SK-N-SH (cell line): ENCODE data around the gene TEX19. TPM values are rescaled to one million over a fixed set of nuclear protein-coding genes. Genes with fewer than 3 reads are reported as not detected.

Source experiments
- CTCF ChIA-PET: fragments of 300-600, 350-600 bp; formaldehyde crosslinking; extraction: SDS; loops from one replicate; lab custom pipeline; 2021; lab: Yijun Ruan, JAX
- POLR2A ChIA-PET: fragments of 350-600 bp; sonication (Branson Sonifier 250); formaldehyde crosslinking; extraction: SDS; loops from one replicate; lab custom pipeline; 2020; ENCODE audit warnings: antibody characterized with exemption, inconsistent platforms; lab: Yijun Ruan, JAX
- DNase-seq: peaks from one replicate; pipeline ENCODE4 v3.0.0; 2012
- H2AFZ ChIP-seq: fragments of 200-600 bp; sonication (generic); 2 replicates; pipeline ENCODE4 v1.8.1; 2016; ENCODE audit warnings: antibody characterized with exemption, mild to moderate bottlenecking, low read depth
- H3F3A ChIP-seq: fragments of 200-600 bp; sonication (generic); replicated peaks from 2 replicates; pipeline ENCODE3; 2016; ENCODE audit warnings: antibody characterized with exemption, mild to moderate bottlenecking; ENCODE audit not compliant: insufficient read depth
- H3K27ac ChIP-seq, 2 experiments: fragments of 200-500 bp in 1 of 2; fragments of 200-600 bp in 1 of 2; sonication (Bioruptor generic) in 1 of 2; sonication (generic), shearing (Covaris generic) in 1 of 2; 2 replicates each; pipeline versions ENCODE4 v1.5.1 to v1.6.1; 2014 to 2016; ENCODE audit warnings: low read depth in 2 of 2, inconsistent platforms in 1 of 2, low read length in 1 of 2, mild to moderate bottlenecking in 1 of 2, mixed read lengths in 1 of 2
- H3K27me3 ChIP-seq: fragments of 200-600 bp; sonication (generic), shearing (Covaris generic); 2 replicates; pipeline ENCODE4 v1.6.1; 2016; ENCODE audit warnings: mixed run types; ENCODE audit not compliant: insufficient read depth
- H3K36me3 ChIP-seq, 2 experiments: fragments of 200-500 bp in 1 of 2; fragments of 200-600 bp in 1 of 2; sonication (Bioruptor generic) in 1 of 2; sonication (generic) in 1 of 2; replicated peaks in 1 of 2; 2 replicates each; pipeline versions ENCODE3 to v1.5.1; 2014 to 2016; ENCODE audit warnings: low read length in 1 of 2, mild to moderate bottlenecking in 1 of 2; ENCODE audit not compliant: insufficient read depth in 2 of 2, control insufficient read depth in 1 of 2
- H3K4me1 ChIP-seq, 2 experiments: fragments of 200-500 bp in 1 of 2; fragments of 200-600 bp in 1 of 2; sonication (Bioruptor generic) in 1 of 2; sonication (generic), shearing (Covaris generic) in 1 of 2; 2 replicates each; pipeline versions ENCODE4 v1.5.1 to v1.6.1; 2014 to 2016; ENCODE audit warnings: low read depth in 1 of 2, low read length in 1 of 2, mixed run types in 1 of 2; ENCODE audit not compliant: insufficient read depth in 2 of 2, control insufficient read depth in 1 of 2
- H3K4me2 ChIP-seq: fragments of 200-600 bp; sonication (generic), shearing (Covaris generic); 2 replicates; pipeline ENCODE4 v1.6.1; 2017; ENCODE audit warnings: mixed run types
- H3K4me3 ChIP-seq, 2 experiments: fragments of 200-500 bp in 1 of 2; fragments of 200-600 bp in 1 of 2; sonication (Bioruptor generic) in 1 of 2; sonication (generic), shearing (Covaris generic) in 1 of 2; 2 replicates each; pipeline versions ENCODE4 v1.5.1 to v1.8.1; 2014 to 2016; ENCODE audit warnings: low read depth in 2 of 2, inconsistent platforms in 1 of 2, low read length in 1 of 2, mild to moderate bottlenecking in 1 of 2, mixed read lengths in 1 of 2, moderate library complexity in 1 of 2
- H3K79me2 ChIP-seq: fragments of 200-600 bp; sonication (generic); 2 replicates; pipeline ENCODE4 v1.8.1; 2017; ENCODE audit warnings: mild to moderate bottlenecking; ENCODE audit not compliant: insufficient read depth
- H3K9ac ChIP-seq: fragments of 200-600 bp; sonication (generic); 2 replicates; pipeline ENCODE4 v1.6.1; 2017; ENCODE audit warnings: mixed run types
- H3K9me2 ChIP-seq: fragments of 200-600 bp; sonication (generic); 2 replicates; pipeline ENCODE4 v1.6.1; 2017; ENCODE audit warnings: mixed run types
- H3K9me3 ChIP-seq: fragments of 200-600 bp; sonication (generic); 2 replicates; pipeline ENCODE4 v1.6.1; 2017; ENCODE audit warnings: mixed run types, mild to moderate bottlenecking, moderate library complexity
- H4K20me1 ChIP-seq: fragments of 200-600 bp; sonication (generic); 2 replicates; pipeline ENCODE4 v1.6.1; 2017; ENCODE audit warnings: mild to moderate bottlenecking, mixed run types; ENCODE audit not compliant: insufficient read depth
- CHD2 ChIP-seq: fragments of 150-350 bp; IDR thresholded peaks from 2 replicates; pipeline ENCODE4 v1.6.1; 2018; ENCODE audit warnings: low read length; ENCODE audit not compliant: partially characterized antibody
- ELF1 ChIP-seq: IDR thresholded peaks from 2 replicates; pipeline ENCODE4 v1.4.0; 2012
- EZH2phosphoT487 ChIP-seq: fragments of 200-600 bp; sonication (generic); IDR thresholded peaks from 2 replicates; pipeline ENCODE4 v1.6.1; 2017; ENCODE audit warnings: low read depth, mixed run types, mild to moderate bottlenecking, antibody characterized with exemption, moderate library complexity, borderline replicate concordance
- JUND ChIP-seq: IDR thresholded peaks from 2 replicates; pipeline ENCODE4 v1.4.0; 2012
- MEF2A ChIP-seq: IDR thresholded peaks from 2 replicates; pipeline ENCODE4 v1.4.0; 2012; ENCODE audit warnings: low read depth, borderline replicate concordance
- PBX3 ChIP-seq: IDR thresholded peaks from 2 replicates; pipeline ENCODE4; 2012
- RCOR1 ChIP-seq: fragments of 150-350 bp; IDR thresholded peaks from 2 replicates; pipeline ENCODE4 v1.6.1; 2017; ENCODE audit warnings: antibody characterized with exemption, low read length
- RFX5 ChIP-seq: IDR thresholded peaks from 2 replicates; pipeline ENCODE4 v1.6.1; 2012; ENCODE audit warnings: mild to moderate bottlenecking, improper control_type of control experiment, low read length
- RXRA ChIP-seq: IDR thresholded peaks from 2 replicates; pipeline ENCODE4 v1.4.0; 2012; ENCODE audit warnings: low read depth, mild to moderate bottlenecking, borderline replicate concordance
- SMC3 ChIP-seq: IDR thresholded peaks from 2 replicates; pipeline ENCODE4 v1.6.1; 2012; ENCODE audit warnings: low read depth, low read length, improper control_type of control experiment
- TCF12 ChIP-seq: IDR thresholded peaks from 2 replicates; pipeline ENCODE4 v1.4.0; 2012
- USF2 ChIP-seq: fragments of 150-350 bp; IDR thresholded peaks from 2 replicates; pipeline ENCODE4 v1.6.1; 2017; ENCODE audit warnings: antibody characterized with exemption, low read length, low read depth, borderline replicate concordance
- YY1 ChIP-seq: IDR thresholded peaks from 2 replicates; pipeline ENCODE4 v1.4.0; 2012; ENCODE audit warnings: low read depth, mild to moderate bottlenecking
- WGBS: methylation state at CpG from one replicate; pipeline ENCODE4 v1.1.6; 2017; ENCODE audit warnings: low lambda C conversion rate; 5-methylcytosine and 5-hydroxymethylcytosine counted together
- polyA plus RNA-seq, 3 experiments: library from polyadenylated mRNA; depleted of rRNA; stranded (reverse); fragments of >200 nt; gene quantifications; 2 replicates each; pipeline ENCODE4 v1.2.3, GENCODE V29; 2012
- TF ChIP-seq, protein P1 (sequence below): fragments of 150-350 bp; IDR thresholded peaks from 2 replicates; pipeline ENCODE4 v1.6.1; 2016; ENCODE audit warnings: mild to moderate bottlenecking, low read depth, low read length

Gene TEX19
- polyA plus RNA-seq, 1 of the 3 experiments (the other 2 are of a cell fraction): 0.10 TPM

GRCh38 chr17:82328141-82328993 lies 30.7 kb upstream of the TEX19 start:
- Histone ChIP-seq H3K36me3 (no peaks in the 10 kb centered on the region), H2AFZ (no peak overlapping the region), H3K9me2 (no peaks in the 10 kb centered on the region), H3K27me3 (no peaks in the 10 kb centered on the region; the same call in none of the 2 replicates), H3K9ac (no peak overlapping the region), H3K4me3 (no peak overlapping the region), H4K20me1 (no peaks in the 10 kb centered on the region), H3F3A (no peaks in the 10 kb centered on the region), H3K9me3 (no peaks in the 10 kb centered on the region), H3K4me2 (no peak overlapping the region), H3K79me2 (no peaks in the 10 kb centered on the region), H3K4me1 (peaks cover 13 to 40% of the 10 kb centered on the region in 2 experiments; a peak in 3 of 4 replicates), H3K27ac (no peak overlapping the region)
- TF ChIP-seq TCF12: no peak
- no peak for TF ChIP-seq PBX3
- no peak for TF ChIP-seq EZH2phosphoT487
- no peak for TF ChIP-seq MEF2A
- TF ChIP-seq USF2: no peak
- TF ChIP-seq RCOR1: no peak
- no peak for TF ChIP-seq RXRA
- TF ChIP-seq, protein P1, sequence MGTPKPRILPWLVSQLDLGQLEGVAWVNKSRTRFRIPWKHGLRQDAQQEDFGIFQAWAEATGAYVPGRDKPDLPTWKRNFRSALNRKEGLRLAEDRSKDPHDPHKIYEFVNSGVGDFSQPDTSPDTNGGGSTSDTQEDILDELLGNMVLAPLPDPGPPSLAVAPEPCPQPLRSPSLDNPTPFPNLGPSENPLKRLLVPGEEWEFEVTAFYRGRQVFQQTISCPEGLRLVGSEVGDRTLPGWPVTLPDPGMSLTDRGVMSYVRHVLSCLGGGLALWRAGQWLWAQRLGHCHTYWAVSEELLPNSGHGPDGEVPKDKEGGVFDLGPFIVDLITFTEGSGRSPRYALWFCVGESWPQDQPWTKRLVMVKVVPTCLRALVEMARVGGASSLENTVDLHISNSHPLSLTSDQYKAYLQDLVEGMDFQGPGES: no peak
- no peak for TF ChIP-seq SMC3
- TF ChIP-seq ELF1: no peak
- no peak for TF ChIP-seq JUND
- TF ChIP-seq YY1: no peak
- no peak for TF ChIP-seq RFX5
- TF ChIP-seq CHD2: no peak
- DNase-seq: no peak
- ChIA-PET POLR2A (interaction anchor here (1.1 kb wide), 1 partner anchor 11 kb away, joined by 3 read pairs; the partner anchor contains the start of gene CD7), CTCF (interaction anchor here (1.2 to 9.9 kb wide), 3 partner anchors 14 to 92 kb away, joined by 4 to 184 read pairs (median 78); no protein-coding TSS in a partner anchor)
- 89% methylated on average over 26 of the region's 28 CpGs for WGBS
